GM18508 (cell line): ENCODE data around the gene TCAP.
"Not testable (repeated sequence)": the region's sequence is repeated elsewhere in the genome, so short reads cannot be mapped to it uniquely, and the experiment has no call there.

ENCODE experiments used
- ATAC-seq: cut with Tn5 transposase; IDR thresholded peaks from one replicate; pipeline ENCODE4 v1.9.1; 2021; ENCODE audit warnings: moderate number of reproducible peaks; ENCODE audit not compliant: insufficient read depth, unreplicated experiment

The TCAP gene

DNA sequence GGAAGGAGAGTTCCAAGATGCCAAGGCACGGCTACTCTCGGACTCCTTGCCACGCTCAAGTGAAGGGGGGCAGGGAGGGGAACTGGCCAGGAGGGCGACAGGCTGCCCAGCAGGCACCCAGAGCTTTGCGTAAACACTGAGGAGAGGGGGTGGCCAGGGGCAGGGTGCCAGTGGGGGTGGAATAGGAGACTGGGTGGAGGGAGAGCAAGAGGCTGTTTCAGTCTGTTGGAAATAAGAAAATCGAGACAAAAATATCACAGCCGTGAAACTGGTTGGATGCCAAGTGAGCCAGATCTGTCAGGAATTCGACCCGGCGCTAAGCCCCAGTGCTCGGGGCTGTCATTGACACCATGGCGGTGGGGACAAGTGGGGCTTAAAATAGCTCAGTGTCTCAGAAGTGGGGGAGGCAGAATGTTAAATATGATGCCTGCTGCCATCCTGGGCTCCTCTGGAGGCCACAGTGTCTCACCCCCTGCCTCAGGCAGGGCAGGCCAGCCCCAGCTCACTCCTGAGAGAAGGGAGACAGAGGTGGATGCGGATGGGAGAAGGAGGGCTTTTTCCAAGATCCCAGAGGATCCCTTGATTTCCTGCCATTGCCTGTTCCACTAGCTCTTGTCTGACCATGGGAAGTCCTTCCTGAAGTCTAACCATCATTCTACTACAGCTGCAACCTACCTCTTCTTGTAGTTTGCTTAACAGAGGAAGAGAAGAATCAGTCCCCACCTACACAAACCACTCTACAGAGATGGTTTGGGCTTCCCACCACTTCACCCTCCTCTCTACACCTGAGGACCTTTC lies 12.6 kb downstream of the TCAP start:
- ATAC-seq: no peak

- ATAC-seq: no peak
These were observed 13.4 kb downstream of the TCAP start for GRCh38 chr17:39678340-39679116.

DNA sequence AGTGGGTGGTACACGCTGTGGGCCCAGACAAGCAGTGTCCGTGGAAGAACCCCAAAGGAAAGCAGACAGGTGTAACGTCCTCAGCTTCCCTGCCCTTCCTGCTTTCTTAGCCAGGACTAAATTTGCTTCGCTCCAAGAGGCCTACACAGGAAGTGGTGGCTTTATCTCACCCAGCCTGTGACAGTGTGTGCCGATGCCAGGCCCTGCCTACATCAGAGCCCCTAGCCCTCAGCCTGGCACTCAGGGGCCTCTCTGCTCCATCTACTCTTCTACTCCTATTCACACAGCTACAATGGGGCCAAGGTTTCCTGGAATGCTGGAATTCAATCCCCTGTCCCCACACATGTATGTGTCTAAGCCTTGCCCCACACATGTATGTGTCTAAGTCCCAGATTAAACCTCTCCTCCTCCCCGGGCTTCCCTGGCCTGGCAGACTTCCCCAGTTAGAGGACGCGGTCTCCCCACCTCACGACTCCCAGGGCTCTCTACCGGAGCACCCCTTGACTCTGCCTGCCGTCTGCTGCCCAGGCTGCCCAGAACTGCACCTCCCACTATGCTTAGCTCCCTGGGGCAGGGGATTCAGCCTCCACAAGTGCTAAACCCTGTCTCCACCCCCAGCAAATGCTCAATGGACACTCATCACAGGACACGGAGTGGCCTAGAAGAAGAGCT lies 14.5 kb downstream of the TCAP start:
- ATAC-seq: no peak

- ATAC-seq: no peak
These were observed 18.3 kb downstream of the TCAP start for GRCh38 chr17:39683295-39683939.

DNA sequence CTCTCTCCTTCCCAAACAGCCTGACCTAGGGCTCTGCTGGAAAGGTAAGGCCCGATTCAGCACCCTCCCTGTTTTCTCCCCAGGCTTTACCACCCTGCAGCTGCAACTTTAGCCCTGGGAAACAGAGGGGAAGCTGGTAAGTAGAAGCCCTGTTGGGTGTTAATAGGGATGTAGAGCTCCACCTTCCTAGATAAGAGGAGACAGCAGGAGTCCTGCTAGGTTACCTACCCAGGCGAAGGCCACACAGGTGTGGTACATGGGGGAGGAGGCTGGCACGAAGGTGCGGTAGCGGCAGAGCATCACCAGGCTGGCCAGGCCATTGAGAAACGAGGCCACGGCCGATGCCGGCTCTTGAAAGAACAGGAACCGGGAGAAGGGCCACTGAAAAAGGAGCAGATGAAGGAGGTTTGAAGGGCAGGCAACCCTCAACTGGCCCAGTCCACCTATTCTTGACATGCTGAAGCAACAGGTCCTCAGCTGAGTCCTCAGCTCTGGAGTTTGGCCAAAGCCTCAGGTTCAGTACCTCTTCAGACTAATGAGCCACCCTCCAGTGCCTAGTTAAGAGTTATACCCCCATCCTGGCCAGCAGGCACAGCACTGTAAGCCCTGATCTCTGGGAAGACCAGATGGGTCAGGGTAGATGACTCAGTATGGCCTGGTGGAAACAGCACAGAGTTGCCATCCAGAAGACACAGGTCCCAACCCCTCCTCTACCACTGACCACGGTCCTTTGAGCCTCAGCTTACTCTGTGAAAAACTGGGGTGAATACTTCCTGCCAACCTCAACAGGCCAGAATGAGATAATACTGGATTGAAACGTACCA lies 19.4 kb downstream of the TCAP start:
- no peak for ATAC-seq

DNA sequence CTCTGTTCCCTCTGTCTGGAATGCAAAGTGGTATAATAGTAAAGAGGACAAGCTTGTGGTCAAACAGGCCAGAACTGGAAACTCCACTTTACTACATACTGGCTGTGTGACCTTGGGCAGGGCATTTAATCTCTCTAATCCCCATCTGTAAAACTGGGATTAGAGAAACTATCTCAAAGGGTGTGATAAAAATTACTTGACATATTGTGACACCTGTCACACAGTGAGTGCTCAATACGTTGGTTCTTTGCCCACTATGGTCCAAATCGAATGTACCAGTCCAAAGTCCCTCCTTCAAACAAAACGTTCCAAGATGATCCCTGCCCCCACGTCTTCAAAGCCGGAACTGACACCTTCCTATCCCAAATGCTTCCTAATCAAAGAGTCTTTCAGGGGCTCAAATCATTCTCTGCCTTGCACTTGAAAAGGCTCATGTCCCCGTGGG lies 22.0 kb downstream of the TCAP start:
- ATAC-seq: no peak

GRCh38 chr17:39687546-39688474 lies 22.7 kb downstream of the TCAP start, which contains the start of gene PGAP3:
Gene PGAP3 (minus strand): TSS chr17:39688057. CDS start chr17:39688014, 43 bp downstream.
- peak; percentile 71 for ATAC-seq

- ATAC-seq: no peak
These were observed 23.3 kb downstream of the TCAP start for GRCh38 chr17:39688475-39688835.

- ATAC-seq: no peak
These were observed 23.8 kb downstream of the TCAP start for GRCh38 chr17:39688945-39689344.

- no peak for ATAC-seq
These were observed 29.4 kb downstream of the TCAP start for GRCh38 chr17:39694593-39694992.

DNA sequence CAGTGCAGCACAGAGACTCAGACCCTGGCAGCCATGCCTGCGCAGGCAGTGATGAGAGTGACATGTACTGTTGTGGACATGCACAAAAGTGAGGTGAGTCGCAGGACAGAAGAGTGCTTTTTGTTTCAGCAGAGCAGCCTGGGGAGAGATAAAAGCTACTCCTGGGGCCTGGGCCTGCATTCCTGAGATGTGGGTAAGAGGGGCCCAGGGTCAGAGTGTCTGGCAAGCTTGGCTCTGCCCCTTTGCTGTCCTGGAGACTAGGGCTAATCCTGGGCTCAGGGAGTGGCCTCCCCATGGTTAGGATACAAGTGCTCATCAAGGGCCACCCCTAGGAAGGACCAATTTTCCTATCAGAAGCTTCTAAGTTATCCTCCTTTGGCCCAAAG lies 29.9 kb downstream of the TCAP start:
- no peak for ATAC-seq

- ATAC-seq: no peak
These were observed 31.6 kb downstream of the TCAP start for GRCh38 chr17:39696731-39697130.

DNA sequence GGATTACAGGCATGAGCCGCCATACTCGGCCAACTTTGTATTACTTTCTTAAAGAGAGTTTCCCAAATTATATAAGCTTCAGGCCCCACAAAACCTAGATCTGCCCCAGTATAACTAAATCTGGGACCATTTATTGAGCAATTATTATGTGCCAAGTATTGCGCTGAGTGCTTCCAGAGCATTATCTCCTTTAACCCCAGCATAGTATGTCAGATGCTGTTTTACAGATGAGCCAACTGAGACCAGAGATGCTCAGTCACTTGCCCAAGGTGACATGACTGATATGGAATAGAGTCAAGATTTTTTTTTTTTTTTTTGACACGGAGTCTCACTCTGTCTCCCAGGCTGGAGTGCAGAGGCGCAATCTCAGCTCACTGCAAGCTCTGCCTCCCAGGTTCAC lies 32.8 kb downstream of the TCAP start:
- ATAC-seq: no peak

DNA sequence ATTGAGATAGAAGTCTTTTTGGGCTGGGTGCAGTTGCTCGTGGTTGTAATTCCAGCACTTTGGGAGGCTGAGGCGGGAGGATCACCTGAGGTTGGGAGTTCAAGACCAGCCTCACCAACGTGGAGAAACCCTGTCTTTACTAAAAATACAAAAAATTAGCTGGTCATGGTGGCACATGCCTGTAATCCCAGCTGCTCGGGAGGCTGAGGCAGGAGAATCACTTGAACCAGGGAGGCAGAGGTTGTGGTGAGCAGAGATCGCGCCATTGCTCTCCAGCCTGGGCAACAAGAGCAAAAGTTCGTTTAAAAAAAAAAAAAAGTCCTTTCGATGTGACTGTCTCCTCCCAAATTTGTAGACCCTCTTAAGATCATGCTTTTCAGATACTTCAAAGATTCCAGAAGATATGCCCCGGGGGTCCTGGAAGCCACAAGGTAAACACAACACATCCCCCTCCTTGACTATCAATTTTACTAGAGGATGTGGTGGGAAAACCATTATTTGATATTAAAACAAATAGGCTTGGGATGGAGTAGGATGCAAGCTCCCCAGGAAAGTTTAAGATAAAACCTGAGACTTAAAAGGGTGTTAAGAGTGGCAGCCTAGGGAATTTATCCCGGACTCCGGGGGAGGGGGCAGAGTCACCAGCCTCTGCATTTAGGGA lies 34.1 kb downstream of the TCAP start:
- not testable (repeated sequence) for ATAC-seq

DNA sequence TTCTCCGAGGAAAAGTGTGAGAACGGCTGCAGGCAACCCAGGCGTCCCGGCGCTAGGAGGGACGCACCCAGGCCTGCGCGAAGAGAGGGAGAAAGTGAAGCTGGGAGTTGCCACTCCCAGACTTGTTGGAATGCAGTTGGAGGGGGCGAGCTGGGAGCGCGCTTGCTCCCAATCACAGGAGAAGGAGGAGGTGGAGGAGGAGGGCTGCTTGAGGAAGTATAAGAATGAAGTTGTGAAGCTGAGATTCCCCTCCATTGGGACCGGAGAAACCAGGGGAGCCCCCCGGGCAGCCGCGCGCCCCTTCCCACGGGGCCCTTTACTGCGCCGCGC lies 34.6 kb downstream of the TCAP start, which contains the start of gene ERBB2:
Gene ERBB2, plus strand, starts transcription at position 247 of the 330 bp plus-strand sequence. CDS start 175 bp downstream, outside the sequence.
- ATAC-seq: no peak

GRCh38 chr17:39700148-39700987 lies 35.2 kb downstream of the TCAP start:
- ATAC-seq: no peak
